HPDE6-E6E7 (cell line): ENCODE measurements around the gene NOP53.

Experiments used
- DNase-seq: peaks from one replicate; pipeline ENCODE4 v3.0.0; 2011; ENCODE audit warnings: missing footprints; ENCODE audit errors: extremely low spot score

The NOP53 gene

GRCh38 chr19:47805313-47805712, 60.0 kb downstream of the NOP53 start:
- DNase-seq: no peak

GRCh38 chr19:47806435-47806834, 61.1 kb downstream of the NOP53 start:
- DNase-seq: no peak
